Cardiac muscle cell (in vitro differentiated cells and primary cell): Measurements from ENCODE around the gene MET. TPM values are rescaled to one million over a fixed set of nuclear protein-coding genes. Genes with fewer than 3 reads are reported as not detected.
"Not testable (repeated sequence)": the region's sequence is repeated elsewhere in the genome, so short reads cannot be mapped to it uniquely, and the experiment has no call there.

Source experiments
- DNase-seq, 2 donors: peaks; one replicate each; pipeline versions ENCODE4 v3.0.0 to v3.0.0-alpha.2; 2010 to 2017; ENCODE audit warnings: low read depth in 1 of 2, low spot score in 1 of 2
- H3K27ac ChIP-seq: fragments of 200-600 bp; sonication (generic); 2 replicates; pipeline ENCODE4 v1.5.1; 2016
- H3K27me3 ChIP-seq: fragments of 200-600 bp; sonication (generic); 2 replicates; pipeline ENCODE4 v1.6.0; 2016; ENCODE audit warnings: control low read depth
- H3K36me3 ChIP-seq: fragments of 200-600 bp; sonication (generic); 2 replicates; pipeline ENCODE4 v1.5.1; 2016; ENCODE audit warnings: control low read depth
- H3K4me1 ChIP-seq: fragments of 200-600 bp; sonication (generic); 2 replicates; pipeline ENCODE4 v1.8.1; 2017; ENCODE audit warnings: low read depth, mild to moderate bottlenecking, mixed run types
- H3K4me3 ChIP-seq: fragments of 200-600 bp; sonication (generic); 2 replicates; pipeline ENCODE4 v1.5.1; 2016; ENCODE audit warnings: mild to moderate bottlenecking
- H3K9me3 ChIP-seq: fragments of 200-600 bp; sonication (generic); 2 replicates; pipeline ENCODE4 v1.5.1; 2017; ENCODE audit warnings: low read depth, mild to moderate bottlenecking, control low read depth
- CTCF ChIP-seq: IDR thresholded peaks from 2 replicates; pipeline ENCODE4 v1.5.1; 2012; ENCODE audit warnings: low read depth, mild to moderate bottlenecking, low read length
- polyA plus RNA-seq: library from polyadenylated mRNA; unstranded; fragments of >200 nt; fragmentation: Nextera tagmentation; extraction: Ambion mirVana; gene quantifications from 2 replicates; pipeline ENCODE4 v1.2.1, GENCODE V29; 2016
- total RNA-seq: library from RNA; depleted of rRNA; stranded (reverse); fragments of >200 nt; gene quantifications from 2 replicates; pipeline ENCODE4 v1.2.3, GENCODE V29; 2016

Gene MET
- total and polyA plus RNA-seq, 2 experiments from 2014 or later, result 1.8 to 1.9 TPM

DNA sequence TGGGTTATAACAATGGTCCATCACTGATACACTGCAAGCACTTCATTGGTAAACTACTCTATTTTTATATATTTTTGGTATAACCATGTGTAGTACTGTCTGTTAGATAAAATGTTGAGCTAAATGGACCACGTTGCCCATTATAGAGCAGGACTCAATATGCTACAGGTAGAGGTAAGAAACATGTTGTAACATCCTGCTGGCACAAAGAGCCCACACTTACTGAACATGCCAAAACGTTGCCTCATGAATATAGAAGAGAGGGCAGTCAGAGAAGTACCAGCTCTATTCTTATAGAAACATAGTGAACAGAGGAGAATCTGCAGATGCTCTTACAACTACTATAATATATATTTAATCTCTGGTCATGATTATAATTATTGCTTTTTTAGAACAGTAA lies 18.4 kb upstream of the MET start:
- no peaks in the 10 kb centered on the region for H3K9me3 ChIP-seq
- H3K4me3 ChIP-seq, result no peak overlapping the region
- no peak for TF ChIP-seq CTCF
- no peak overlapping the region for H3K27ac ChIP-seq
- no peak for DNase-seq
- H3K36me3 ChIP-seq, result no peaks in the 10 kb centered on the region
- no peaks in the 10 kb centered on the region for H3K27me3 ChIP-seq
- no peaks in the 10 kb centered on the region for H3K4me1 ChIP-seq

DNA sequence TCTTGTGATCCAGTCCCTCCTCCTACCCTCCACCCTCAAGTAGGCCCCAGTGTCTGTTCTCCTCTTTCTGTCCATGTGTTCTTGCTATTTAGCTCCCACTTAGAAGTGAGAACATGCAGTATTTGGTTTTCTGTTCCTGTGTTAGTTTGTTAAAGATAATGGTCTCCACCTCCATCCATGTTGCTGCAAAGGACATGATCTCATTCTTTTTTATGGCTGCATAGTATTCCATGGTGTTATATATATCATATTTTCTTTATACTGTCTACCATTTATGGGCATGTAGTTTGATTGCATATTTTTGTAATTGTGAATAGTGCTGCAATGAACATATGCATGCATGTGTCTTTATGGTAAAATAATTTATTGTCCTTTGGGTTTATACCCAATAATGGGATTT lies 12.7 kb upstream of the MET start:
- not testable (repeated sequence) for H3K4me1 ChIP-seq

DNA sequence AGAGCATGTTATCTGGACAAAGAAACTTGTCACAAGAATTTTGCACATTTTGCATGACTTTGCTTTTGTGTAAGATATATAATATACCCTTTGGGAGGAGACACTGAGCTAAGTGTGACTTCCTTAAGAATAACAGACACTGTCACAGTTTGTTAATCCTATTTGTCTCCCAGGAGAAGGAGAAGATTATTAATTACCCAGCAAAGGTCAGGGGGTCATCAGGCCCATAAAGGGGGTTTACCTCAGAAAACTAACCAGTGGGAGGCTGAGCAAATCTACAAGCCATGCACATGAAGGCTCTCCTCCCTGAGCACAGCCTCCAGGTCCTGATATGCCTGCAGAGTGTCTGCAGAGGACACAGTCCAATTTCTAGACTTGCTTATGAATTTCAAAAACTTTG lies 10.1 kb upstream of the MET start:
- Histone ChIP-seq H3K4me3 (no peak overlapping the region), H3K9me3 (no peaks in the 10 kb centered on the region), H3K36me3 (no peaks in the 10 kb centered on the region), H3K27ac (no peak overlapping the region), H3K4me1 (peaks cover 9% of the 10 kb centered on the region), H3K27me3 (no peaks in the 10 kb centered on the region)
- no peak for DNase-seq
- TF ChIP-seq CTCF, result no peak

More for the DNA sequence above, 12.7 kb upstream of the MET start:
- not testable (repeated sequence) for H3K27me3 ChIP-seq, H3K36me3 ChIP-seq, H3K4me3 ChIP-seq, H3K9me3 ChIP-seq, DNase-seq, H3K27ac ChIP-seq

DNA sequence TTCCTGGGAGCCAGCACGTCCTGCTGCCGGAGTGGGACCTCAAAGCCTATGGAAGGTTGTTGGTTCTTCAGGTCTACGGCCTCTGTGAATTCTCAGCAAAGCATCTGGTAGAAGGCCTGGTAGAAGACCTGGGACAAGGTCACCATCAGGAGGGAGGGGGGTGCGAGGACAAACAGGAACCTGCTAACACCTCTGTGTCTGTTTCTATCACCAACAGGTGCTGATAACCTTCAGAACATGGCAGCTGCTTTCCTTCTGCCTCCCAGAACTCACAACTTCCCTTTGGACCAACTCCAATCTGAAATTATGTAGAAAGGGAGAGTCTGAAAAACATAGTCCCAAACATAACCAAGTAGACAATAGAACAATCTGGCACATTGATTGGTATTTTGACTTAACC lies 8.3 kb upstream of the MET start:
- no peak for DNase-seq
- Histone ChIP-seq H3K4me3 (no peak overlapping the region), H3K27me3 (peaks cover 2% of the 10 kb centered on the region), H3K27ac (no peak overlapping the region), H3K4me1 (peaks cover 9% of the 10 kb centered on the region), H3K9me3 (no peaks in the 10 kb centered on the region), H3K36me3 (no peaks in the 10 kb centered on the region)
- no peak for TF ChIP-seq CTCF

- no peak for TF ChIP-seq CTCF
- H3K27ac ChIP-seq, result no peak overlapping the region
- peaks cover 7% of the 10 kb centered on the region for H3K27me3 ChIP-seq
- no peaks in the 10 kb centered on the region for H3K9me3 ChIP-seq
- peaks cover 9% of the 10 kb centered on the region for H3K4me1 ChIP-seq
- no peak overlapping the region for H3K4me3 ChIP-seq
- DNase-seq, result no peak
- no peaks in the 10 kb centered on the region for H3K36me3 ChIP-seq
These were observed 6.5 kb upstream of the MET start for GRCh38 chr7:116665332-116665996.

- Histone ChIP-seq H3K4me1 (peaks cover 8% of the 10 kb centered on the region), H3K4me3 (no peak overlapping the region), H3K36me3 (no peaks in the 10 kb centered on the region), H3K27ac (no peak overlapping the region), H3K9me3 (no peaks in the 10 kb centered on the region), H3K27me3 (peaks cover 47% of the 10 kb centered on the region)
- no peak for TF ChIP-seq CTCF
- no peak for DNase-seq
These were observed 2.2 kb upstream of the MET start for GRCh38 chr7:116669769-116670168.
